Measurements from ENCODE around the gene SOX1. TPM values are rescaled to one million over a fixed set of nuclear protein-coding genes. Genes with fewer than 3 reads are reported as not detected.

SOX1 gene
- total RNA-seq, 6 experiments from 2014 or later, result not detected

GRCh38 chr13:112056739-112057438 lies 10.1 kb upstream of the SOX1 start:
- H3K4me3 ChIP-seq, result no peak overlapping the region
- DNase-seq (no peak), ATAC-seq (no peak)
- 4% methylated on average over 40 of the region's 72 CpGs for WGBS (ENCODE audit: insufficient coverage, low coverage, low lambda C conversion rate, missing lambda C conversion rate)
- intact Hi-C loops (cut with DNase I), result no loop called here
- H3K4me1 ChIP-seq, result peaks cover 0 to 18% (median 0%) of the 10 kb centered on the region in 4 donors
- H3K27ac ChIP-seq, result no peak overlapping the region
- H3K27me3 ChIP-seq, result peaks cover 14 to 81% of the 10 kb centered on the region in 2 donors
- H3K36me3 ChIP-seq, result no peaks in the 10 kb centered on the region
- TF ChIP-seq, protein P1, sequence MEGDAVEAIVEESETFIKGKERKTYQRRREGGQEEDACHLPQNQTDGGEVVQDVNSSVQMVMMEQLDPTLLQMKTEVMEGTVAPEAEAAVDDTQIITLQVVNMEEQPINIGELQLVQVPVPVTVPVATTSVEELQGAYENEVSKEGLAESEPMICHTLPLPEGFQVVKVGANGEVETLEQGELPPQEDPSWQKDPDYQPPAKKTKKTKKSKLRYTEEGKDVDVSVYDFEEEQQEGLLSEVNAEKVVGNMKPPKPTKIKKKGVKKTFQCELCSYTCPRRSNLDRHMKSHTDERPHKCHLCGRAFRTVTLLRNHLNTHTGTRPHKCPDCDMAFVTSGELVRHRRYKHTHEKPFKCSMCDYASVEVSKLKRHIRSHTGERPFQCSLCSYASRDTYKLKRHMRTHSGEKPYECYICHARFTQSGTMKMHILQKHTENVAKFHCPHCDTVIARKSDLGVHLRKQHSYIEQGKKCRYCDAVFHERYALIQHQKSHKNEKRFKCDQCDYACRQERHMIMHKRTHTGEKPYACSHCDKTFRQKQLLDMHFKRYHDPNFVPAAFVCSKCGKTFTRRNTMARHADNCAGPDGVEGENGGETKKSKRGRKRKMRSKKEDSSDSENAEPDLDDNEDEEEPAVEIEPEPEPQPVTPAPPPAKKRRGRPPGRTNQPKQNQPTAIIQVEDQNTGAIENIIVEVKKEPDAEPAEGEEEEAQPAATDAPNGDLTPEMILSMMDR (IDR thresholded peaks at IDR 0.05), result no peak
- TF ChIP-seq POLR2A (IDR thresholded peaks at IDR 0.05), result no peak
- no peaks in the 10 kb centered on the region for H3K9me3 ChIP-seq

DNA sequence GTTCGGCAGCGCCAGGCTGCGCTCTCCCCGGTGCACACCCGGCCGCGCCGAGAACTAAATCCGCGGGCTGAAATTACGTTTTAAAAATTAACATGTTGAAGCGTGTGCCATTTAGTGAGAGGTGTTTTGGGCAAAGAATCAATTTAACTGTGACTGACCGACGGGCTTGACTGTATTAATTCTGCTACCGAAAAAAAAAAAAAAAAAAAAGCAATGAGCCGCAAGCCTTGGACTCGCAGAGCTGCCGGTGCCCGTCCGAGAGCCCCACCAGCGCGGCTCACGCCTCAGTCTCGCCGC lies 9.6 kb upstream of the SOX1 start:
- no peak for DNase-seq
- H3K4me1 ChIP-seq, result peaks cover 0 to 18% (median 0%) of the 10 kb centered on the region in 4 donors
- TF ChIP-seq POLR2A (IDR thresholded peaks at IDR 0.05), result no peak
- TF ChIP-seq, protein P1 (IDR thresholded peaks at IDR 0.05), result no peak
- intact Hi-C loops (cut with DNase I), result no loop called here
- H3K9me3 ChIP-seq, result no peaks in the 10 kb centered on the region
- H3K27ac ChIP-seq, result no peak overlapping the region
- 2% methylated on average over 12 of the region's 25 CpGs for WGBS (ENCODE audit: insufficient coverage, low coverage, low lambda C conversion rate, missing lambda C conversion rate)
- no peak overlapping the region for H3K4me3 ChIP-seq
- H3K27me3 ChIP-seq, result peaks cover 14 to 81% of the 10 kb centered on the region in 2 donors
- H3K36me3 ChIP-seq, result no peaks in the 10 kb centered on the region
- no peak for ATAC-seq

GRCh38 chr13:112057736-112058518 lies 9.0 kb upstream of the SOX1 start:
- H3K27ac ChIP-seq, result no peak overlapping the region
- intact Hi-C loops (cut with DNase I), result no loop called here
- H3K4me1 ChIP-seq, result peaks cover 0 to 24% (median 0%) of the 10 kb centered on the region in 4 donors
- ATAC-seq (no peak), DNase-seq (no peak)
- peaks cover 14 to 82% of the 10 kb centered on the region in 2 donors for H3K27me3 ChIP-seq
- no peaks in the 10 kb centered on the region for H3K36me3 ChIP-seq
- WGBS (ENCODE audit: insufficient coverage, low coverage, low lambda C conversion rate, missing lambda C conversion rate), result 3% methylated on average over 37 of the region's 57 CpGs
- H3K4me3 ChIP-seq, result no peak overlapping the region
- H3K9me3 ChIP-seq, result no peaks in the 10 kb centered on the region
- no peak for TF ChIP-seq POLR2A (IDR thresholded peaks at IDR 0.05)
- TF ChIP-seq, protein P1 (IDR thresholded peaks at IDR 0.05), result no peak

- H3K4me1 ChIP-seq, result peaks cover 0 to 25% (median 0%) of the 10 kb centered on the region in 4 donors
Observed at GRCh38 chr13:112058519-112058873, 8.5 kb upstream of the SOX1 start.

More at GRCh38 chr13:112058519-112058873, 8.5 kb upstream of the SOX1 start:
- Histone ChIP-seq H3K36me3 (no peaks in the 10 kb centered on the region), H3K27me3 (peaks cover 16 to 79% of the 10 kb centered on the region in 2 donors), H3K27ac (no peak overlapping the region), H3K9me3 (no peaks in the 10 kb centered on the region), H3K4me3 (no peak overlapping the region)
- WGBS (ENCODE audit: insufficient coverage, low coverage, low lambda C conversion rate, missing lambda C conversion rate), result 0% methylated on average over 7 of the region's 11 CpGs
- intact Hi-C loops (cut with DNase I), result no loop called here
- TF ChIP-seq, protein P1 (IDR thresholded peaks at IDR 0.05), result no peak
- TF ChIP-seq POLR2A (IDR thresholded peaks at IDR 0.05), result no peak
- no peak for ATAC-seq
- DNase-seq, result no peak
